Stomach (tissue), 9 donors: ENCODE results near the gene ZDHHC3. TPM values are rescaled to one million over a fixed set of nuclear protein-coding genes. Genes with fewer than 3 reads are reported as not detected.

Experiments
- DNase-seq, 2 donors: peaks; one replicate each; pipeline versions ENCODE4 v3.0.0 to v3.0.0-alpha.2; 2013 to 2019
- H3K27ac ChIP-seq, 5 donors: fragments of 200-600 bp in 4 of 5; sonication (generic) in 4 of 5; one replicate each; pipeline ENCODE4 v1.5.1; 2013 to 2019; ENCODE audit warnings: mild to moderate bottlenecking in 1 of 5, moderate library complexity in 1 of 5
- H3K27me3 ChIP-seq, 3 donors: fragments of 200-600 bp; sonication (generic); one replicate each; pipeline ENCODE4 v1.5.1; 2017 to 2019; ENCODE audit warnings: mixed run types in 1 of 3
- H3K36me3 ChIP-seq, 4 donors: fragments of 200-600 bp; sonication (generic); 1 replicate in 3 of 4; 2 replicates in 1 of 4; pipeline ENCODE4 v1.5.1; 2016 to 2019
- H3K4me1 ChIP-seq, 4 donors: fragments of 200-600 bp; sonication (generic); one replicate each; pipeline ENCODE4 v1.5.1; 2016 to 2019
- H3K4me3 ChIP-seq, 4 donors: fragments of 200-600 bp; sonication (generic) in 3 of 4; one replicate each; pipeline ENCODE4 v1.5.1; 2016 to 2019; ENCODE audit warnings: mild to moderate bottlenecking in 1 of 4
- H3K9me3 ChIP-seq, 4 donors: fragments of 200-600 bp; sonication (generic); one replicate each; pipeline ENCODE4 v1.5.1; 2016 to 2019
- CTCF ChIP-seq, 7 experiments: fragments of 450-650 bp in 4 of 7; fragments of 200-600 bp in 3 of 7; sonication (generic) in 3 of 7; IDR thresholded peaks; one replicate each; pipeline ENCODE4 v1.5.1; 2016 to 2019; ENCODE audit warnings: antibody characterized with exemption in 7 of 7, control low read depth in 2 of 7, mild to moderate bottlenecking in 1 of 7
- EP300 ChIP-seq: sonication (generic); formaldehyde crosslinking; IDR thresholded peaks from one replicate; pipeline ENCODE4 v1.6.1; 2017; ENCODE audit warnings: antibody characterized with exemption
- POLR2A ChIP-seq, 4 donors: fragments of 450-650 bp; IDR thresholded peaks; one replicate each; pipeline ENCODE4 v1.6.1; 2016; ENCODE audit warnings: antibody characterized with exemption in 4 of 4, control low read depth in 2 of 4, mild to moderate bottlenecking in 1 of 4, moderate library complexity in 1 of 4
- POLR2AphosphoS5 ChIP-seq, 3 donors: sonication (generic); formaldehyde crosslinking; IDR thresholded peaks; one replicate each; pipeline ENCODE4 v1.6.1; 2016; ENCODE audit warnings: antibody characterized with exemption in 3 of 3
- WGBS, 5 donors: extraction: QIAGEN DNeasy Blood & Tissue Kit in 3 of 5; methylation state at CpG; one replicate each; pipeline versions ENCODE4 v1.1.5 to v1.1.7; 2013 to 2018; 5-methylcytosine and 5-hydroxymethylcytosine counted together
- intact Hi-C: fragments of 100-400 bp; cut with DNase I; formaldehyde crosslinking; loops from one replicate; pipeline ENCODE4 v1.15.1; 2023; ENCODE audit warnings: low total_unique reads
- polyA plus RNA-seq, 3 donors: library from polyadenylated mRNA; stranded (reverse); fragments of 200-250 nt; gene quantifications; one replicate each; pipeline ENCODE4 v1.2.3, GENCODE V29; 2013
- total RNA-seq, 5 donors: library from RNA; depleted of rRNA; stranded (reverse); fragments of >200 nt; gene quantifications; one replicate each; pipeline versions ENCODE4 v1.1.0 to v1.2.3, GENCODE V29; 2014 to 2016
- donor health status: healthy with polysubstance abuse.
- donor health status: Bipolar disorder and iron deficiency.
- donor health status: healthy.

ZDHHC3 gene
- total and polyA plus RNA-seq, 8 donors: 29.8 to 140 (median 77.6) TPM

GRCh38 chr3:44932271-44932670, 43.7 kb downstream of the ZDHHC3 start:
- TF ChIP-seq CTCF (IDR thresholded peaks at IDR 0.05) (no peak), POLR2A (IDR thresholded peaks at IDR 0.05) (no peak), EP300 (no peak), POLR2AphosphoS5 (IDR thresholded peaks at IDR 0.05) (no peak)
- DNase-seq: no peak
- no peaks in the 10 kb centered on the region for H3K4me1 ChIP-seq
- 44 to 65% (median 55%) methylated on average over 2 of the region's 2 CpGs for WGBS, 5 donors
- no peaks in the 10 kb centered on the region for H3K9me3 ChIP-seq
- intact Hi-C loops: no loop called here
- no peaks in the 10 kb centered on the region for H3K27me3 ChIP-seq
- H3K36me3 ChIP-seq: peaks cover 23 to 92% (median 86%) of the 10 kb centered on the region in 4 donors
- no peak overlapping the region for H3K27ac ChIP-seq
- no peak overlapping the region for H3K4me3 ChIP-seq

- Histone ChIP-seq H3K4me1 (no peaks in the 10 kb centered on the region), H3K4me3 (no peak overlapping the region), H3K27ac (no peak overlapping the region), H3K27me3 (no peaks in the 10 kb centered on the region), H3K9me3 (no peaks in the 10 kb centered on the region), H3K36me3 (peaks cover 25 to 92% (median 86%) of the 10 kb centered on the region in 4 donors)
- intact Hi-C loops: no loop called here
- 86 to 98% (median 91%) methylated on average over 2 of the region's 2 CpGs for WGBS, 5 donors
- no peak for DNase-seq
- no peak for TF ChIP-seq CTCF (IDR thresholded peaks at IDR 0.05)
- TF ChIP-seq POLR2AphosphoS5 (IDR thresholded peaks at IDR 0.05): no peak
- TF ChIP-seq EP300: no peak
- no peak for TF ChIP-seq POLR2A (IDR thresholded peaks at IDR 0.05)
Measured at GRCh38 chr3:44931791-44932190, 44.2 kb downstream of the ZDHHC3 start.

- TF ChIP-seq POLR2AphosphoS5 (IDR thresholded peaks at IDR 0.05) (no peak), CTCF (IDR thresholded peaks at IDR 0.05) (no peak), EP300 (no peak), POLR2A (IDR thresholded peaks at IDR 0.05) (no peak)
- intact Hi-C loops: no loop called here
- no peak overlapping the region for H3K4me3 ChIP-seq
- peaks cover 25 to 93% (median 86%) of the 10 kb centered on the region in 4 donors for H3K36me3 ChIP-seq
- H3K9me3 ChIP-seq: no peaks in the 10 kb centered on the region
- WGBS, 5 donors: 91 to 100% (median 98%) methylated on average over 2 of the region's 2 CpGs
- DNase-seq: no peak
- no peaks in the 10 kb centered on the region for H3K4me1 ChIP-seq
- no peak overlapping the region for H3K27ac ChIP-seq
- no peaks in the 10 kb centered on the region for H3K27me3 ChIP-seq
Measured at GRCh38 chr3:44930911-44931310, 45.1 kb downstream of the ZDHHC3 start.

GRCh38 chr3:44929782-44930181, 46.2 kb downstream of the ZDHHC3 start:
- no peak for DNase-seq
- Histone ChIP-seq H3K27me3 (no peaks in the 10 kb centered on the region), H3K4me1 (no peaks in the 10 kb centered on the region), H3K4me3 (no peak overlapping the region), H3K36me3 (peaks cover 27 to 96% (median 95%) of the 10 kb centered on the region in 4 donors), H3K27ac (no peak overlapping the region), H3K9me3 (no peaks in the 10 kb centered on the region)
- WGBS, 5 donors: 91 to 99% (median 93%) methylated on average over 4 to 5 of the region's 5 CpGs
- no peak for TF ChIP-seq EP300
- no peak for TF ChIP-seq CTCF (IDR thresholded peaks at IDR 0.05)
- no peak for TF ChIP-seq POLR2A (IDR thresholded peaks at IDR 0.05)
- TF ChIP-seq POLR2AphosphoS5 (IDR thresholded peaks at IDR 0.05): no peak
- intact Hi-C loops: no loop called here
